T-helper 2 cell treated with Interferon-gamma antibody and Interleukin-4, amounts not matched to agents 5 μg/mL and 100 μg/mL, for 36 hours (primary cell): ENCODE results near the gene HTR6.
"Not testable (repeated sequence)": the region's sequence is repeated elsewhere in the genome, so short reads cannot be mapped to it uniquely, and the experiment has no call there.

ENCODE experiments used
- DNase-seq: peaks from one replicate; pipeline ENCODE4 v3.0.0; 2021; ENCODE audit warnings: low spot score
- H3K27ac Mint-ChIP-seq: one replicate; pipeline ENCODE4 v1.8.0; 2021; ENCODE audit warnings: mild to moderate bottlenecking, mixed read lengths
- H3K27me3 Mint-ChIP-seq: one replicate; pipeline ENCODE4 v1.8.0; 2021; ENCODE audit warnings: low read depth, mixed read lengths
- H3K36me3 Mint-ChIP-seq: one replicate; pipeline ENCODE4 v1.8.0; 2021; ENCODE audit warnings: low read depth, mixed read lengths
- H3K4me1 Mint-ChIP-seq: one replicate; pipeline ENCODE4 v1.8.0; 2021; ENCODE audit warnings: low read depth, mixed read lengths
- H3K4me3 Mint-ChIP-seq: one replicate; pipeline ENCODE4 v1.8.0; 2022; ENCODE audit warnings: mild to moderate bottlenecking, moderate library complexity, mixed read lengths
- H3K9me3 Mint-ChIP-seq: one replicate; pipeline ENCODE4 v1.8.0; 2021; ENCODE audit warnings: mixed read lengths

The HTR6 gene

DNA sequence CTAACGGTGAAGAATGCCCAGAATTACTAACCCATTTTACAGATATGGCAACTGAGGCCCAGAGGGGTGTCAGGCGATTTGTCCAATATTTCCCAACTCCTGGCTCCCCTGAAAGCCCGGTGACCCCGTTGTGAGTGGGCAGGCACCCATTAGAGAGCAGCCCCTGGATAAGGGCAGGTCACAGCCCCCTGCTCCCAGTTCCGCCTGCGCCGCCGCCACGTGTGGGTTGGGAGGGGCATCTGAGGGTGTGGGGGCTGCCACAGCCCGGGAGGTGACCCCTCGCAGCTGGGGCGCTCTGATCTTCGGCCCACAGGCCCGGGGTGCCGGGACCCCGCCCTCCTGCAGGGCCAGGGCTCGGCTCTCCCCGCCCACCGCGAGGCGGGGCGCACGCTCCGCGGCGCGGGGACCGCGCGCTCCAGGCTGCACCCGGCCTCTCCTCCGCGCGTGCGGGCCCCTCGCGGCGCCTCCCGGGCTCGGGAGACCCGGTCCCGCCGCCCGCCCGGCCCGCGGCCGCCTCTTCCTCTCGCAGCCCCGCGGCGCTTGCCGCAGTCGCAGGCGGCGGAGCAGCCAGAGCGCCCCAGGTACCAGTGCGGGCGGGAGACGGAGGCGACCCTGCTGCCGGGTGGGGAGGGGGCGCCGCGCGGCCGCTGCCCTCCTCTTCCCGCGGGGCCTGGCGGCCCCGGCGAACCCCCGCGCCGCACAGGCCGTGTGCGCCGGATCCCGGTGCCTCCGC is at the start of gene HTR6:
HTR6 (plus strand) TSS at position 423 of the 733 bp plus-strand sequence. CDS start 879 bp downstream, outside the sequence.
- Mint-ChIP-seq H3K4me3 (no peak within 1 kb of the TSS), H3K9me3 (no peaks in the 10 kb centered on the region), H3K27ac (no peak within 1 kb of the TSS), H3K4me1 (peaks cover 10% of the 10 kb centered on the region), H3K27me3 (peaks cover 55% of the 10 kb centered on the region), H3K36me3 (no peaks in the 10 kb centered on the region)
- no peak for DNase-seq

DNA sequence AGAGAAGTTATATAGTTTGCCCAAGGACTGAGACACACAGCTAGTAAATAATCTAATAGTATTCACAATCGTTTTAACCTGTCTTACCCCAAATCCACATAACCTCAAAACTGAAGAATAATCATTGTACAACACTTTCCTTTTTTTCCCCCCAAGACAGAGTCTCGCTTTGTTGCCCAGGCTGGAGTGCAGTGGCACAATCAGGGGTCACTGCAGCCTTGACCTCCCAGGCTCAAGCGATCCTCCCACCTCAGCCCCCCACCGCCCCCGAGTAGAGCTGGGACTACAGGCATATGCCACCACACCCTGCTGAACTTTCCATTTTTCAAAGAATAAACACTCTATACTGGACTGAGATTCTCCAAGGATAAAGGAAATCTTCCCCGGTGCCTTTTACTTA is 49.2 kb upstream of the HTR6 start:
- peaks cover 14% of the 10 kb centered on the region for H3K4me1 Mint-ChIP-seq
- no peak overlapping the region for H3K4me3 Mint-ChIP-seq
- no peaks in the 10 kb centered on the region for H3K9me3 Mint-ChIP-seq
- DNase-seq: no peak
- peaks cover 15% of the 10 kb centered on the region for H3K36me3 Mint-ChIP-seq
- H3K27ac Mint-ChIP-seq: no peak overlapping the region
- no peaks in the 10 kb centered on the region for H3K27me3 Mint-ChIP-seq

DNA sequence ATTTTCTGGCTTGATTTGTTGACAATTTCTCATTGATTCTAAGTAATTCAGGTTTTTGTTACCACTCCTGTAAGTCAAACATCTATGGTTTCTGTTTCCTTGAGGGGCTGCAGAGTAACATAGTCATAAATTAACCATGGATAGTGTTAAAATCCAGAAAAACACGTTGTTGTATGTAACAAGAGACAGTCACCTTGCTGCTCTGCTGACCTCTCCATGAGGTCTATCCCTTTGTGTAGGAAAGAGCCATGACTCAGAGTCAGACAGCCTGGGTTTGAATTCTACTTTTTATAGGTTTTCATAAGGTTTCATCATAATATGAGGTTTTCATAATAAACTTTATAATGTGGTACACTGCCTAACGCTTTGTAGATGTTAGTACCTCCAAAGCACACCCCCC is 48.2 kb upstream of the HTR6 start:
- Mint-ChIP-seq H3K4me3 (no peak overlapping the region), H3K9me3 (no peaks in the 10 kb centered on the region), H3K4me1 (peaks cover 14% of the 10 kb centered on the region), H3K27me3 (no peaks in the 10 kb centered on the region), H3K36me3 (peaks cover 15% of the 10 kb centered on the region), H3K27ac (no peak overlapping the region)
- no peak for DNase-seq

DNA sequence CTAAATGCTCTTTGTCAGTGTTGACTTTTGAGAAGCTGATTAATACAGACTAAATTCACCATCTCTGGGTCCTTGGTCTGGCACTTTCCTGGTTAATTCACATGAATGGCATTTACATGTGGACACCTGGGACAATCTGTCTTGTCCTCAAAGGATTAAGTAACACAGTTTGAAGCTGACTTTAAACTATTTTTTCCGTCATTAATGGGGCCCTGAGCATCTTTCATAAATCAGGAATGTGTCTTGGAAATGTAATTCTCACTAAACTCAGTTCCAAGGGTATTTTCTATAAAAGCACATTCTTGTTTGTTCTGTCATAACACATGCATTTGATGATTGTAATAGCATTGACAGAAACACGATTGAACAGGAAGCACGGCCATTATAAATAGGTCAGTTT is 47.3 kb upstream of the HTR6 start:
- Mint-ChIP-seq H3K36me3 (peaks cover 17% of the 10 kb centered on the region), H3K27me3 (no peaks in the 10 kb centered on the region), H3K4me1 (peaks cover 14% of the 10 kb centered on the region), H3K4me3 (no peak overlapping the region), H3K27ac (no peak overlapping the region), H3K9me3 (no peaks in the 10 kb centered on the region)
- DNase-seq: no peak

DNA sequence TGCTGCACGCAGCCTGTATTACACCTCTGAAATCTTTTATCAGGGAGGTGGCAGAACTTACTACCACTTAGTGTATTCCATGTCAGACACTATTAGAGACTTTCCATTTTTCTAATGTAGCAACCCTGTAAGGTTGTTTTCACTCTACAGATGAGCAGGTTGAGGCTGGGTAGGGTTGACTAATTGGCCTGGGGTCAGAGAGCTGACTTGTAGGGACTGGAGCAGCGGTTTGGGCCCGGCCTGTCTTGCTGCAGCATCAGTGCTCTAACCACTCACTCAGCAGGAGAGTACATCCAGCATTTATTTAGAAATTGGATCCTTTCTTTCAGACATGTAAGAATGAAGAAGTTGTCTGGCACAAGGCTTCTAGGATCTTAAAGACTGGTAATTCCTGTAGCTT is 46.2 kb upstream of the HTR6 start:
- no peaks in the 10 kb centered on the region for H3K9me3 Mint-ChIP-seq
- no peak overlapping the region for H3K27ac Mint-ChIP-seq
- DNase-seq: no peak
- no peaks in the 10 kb centered on the region for H3K27me3 Mint-ChIP-seq
- H3K4me1 Mint-ChIP-seq: peaks cover 7% of the 10 kb centered on the region
- no peak overlapping the region for H3K4me3 Mint-ChIP-seq
- H3K36me3 Mint-ChIP-seq: peaks cover 16% of the 10 kb centered on the region

DNA sequence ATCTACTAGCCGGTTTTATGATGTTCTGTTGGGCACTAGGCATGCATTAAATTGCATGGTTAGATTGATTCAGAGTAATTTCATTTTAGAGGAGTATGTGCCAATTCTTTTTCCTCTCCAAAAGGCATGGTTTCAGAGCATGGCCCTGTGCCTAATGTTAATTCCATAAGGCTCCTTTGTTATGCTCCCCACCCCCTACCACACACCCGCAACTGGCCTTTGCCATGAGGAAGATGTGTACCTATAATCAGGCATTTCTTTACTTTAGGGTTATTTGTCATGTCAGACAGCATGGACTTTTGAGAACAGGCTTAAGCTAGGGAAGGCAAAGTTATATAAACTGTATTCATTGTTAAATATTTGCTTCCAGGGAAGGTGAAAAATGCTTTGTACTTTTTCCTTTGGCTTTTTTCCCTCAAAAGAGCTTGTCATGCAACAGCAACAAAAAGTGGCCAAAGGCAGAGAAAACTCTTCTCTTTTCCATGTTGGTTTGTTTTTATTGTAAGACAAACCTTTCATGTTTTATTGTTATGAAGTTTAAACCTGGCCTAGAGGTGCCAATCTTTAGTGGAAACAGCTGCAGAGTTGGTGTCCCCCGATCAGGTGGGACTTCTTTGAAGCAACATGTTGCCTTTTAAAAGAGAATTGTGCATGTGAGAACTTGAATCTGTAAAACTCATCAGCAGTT is 44.8 kb upstream of the HTR6 start:
- H3K9me3 Mint-ChIP-seq: no peaks in the 10 kb centered on the region
- DNase-seq: no peak
- peaks cover 16% of the 10 kb centered on the region for H3K36me3 Mint-ChIP-seq
- H3K27me3 Mint-ChIP-seq: no peaks in the 10 kb centered on the region
- H3K27ac Mint-ChIP-seq: no peak overlapping the region
- no peak overlapping the region for H3K4me3 Mint-ChIP-seq
- H3K4me1 Mint-ChIP-seq: peaks cover 5% of the 10 kb centered on the region

DNA sequence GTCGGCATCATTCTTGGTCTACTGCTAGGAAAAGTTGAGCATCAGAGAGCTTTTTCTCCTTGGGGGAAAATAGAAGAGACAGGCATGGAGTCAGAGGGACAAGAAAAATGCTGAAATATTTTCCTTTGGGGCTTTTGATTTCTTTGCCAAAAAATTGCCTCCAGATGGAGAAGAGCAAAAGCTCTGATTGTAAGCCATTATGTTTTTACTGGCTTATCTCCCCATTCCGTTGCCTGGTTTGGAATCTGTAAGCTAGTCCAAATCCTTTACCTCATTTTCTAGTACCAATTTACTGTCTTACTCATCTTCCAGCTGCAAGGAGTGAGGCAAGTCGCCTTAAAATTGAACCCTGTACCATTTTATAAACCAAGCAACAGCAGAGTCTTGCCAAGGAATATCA is 43.9 kb upstream of the HTR6 start:
- Mint-ChIP-seq H3K36me3 (peaks cover 10% of the 10 kb centered on the region), H3K4me1 (peaks cover 3% of the 10 kb centered on the region), H3K27me3 (no peaks in the 10 kb centered on the region), H3K9me3 (no peaks in the 10 kb centered on the region), H3K4me3 (no peak overlapping the region), H3K27ac (no peak overlapping the region)
- no peak for DNase-seq

DNA sequence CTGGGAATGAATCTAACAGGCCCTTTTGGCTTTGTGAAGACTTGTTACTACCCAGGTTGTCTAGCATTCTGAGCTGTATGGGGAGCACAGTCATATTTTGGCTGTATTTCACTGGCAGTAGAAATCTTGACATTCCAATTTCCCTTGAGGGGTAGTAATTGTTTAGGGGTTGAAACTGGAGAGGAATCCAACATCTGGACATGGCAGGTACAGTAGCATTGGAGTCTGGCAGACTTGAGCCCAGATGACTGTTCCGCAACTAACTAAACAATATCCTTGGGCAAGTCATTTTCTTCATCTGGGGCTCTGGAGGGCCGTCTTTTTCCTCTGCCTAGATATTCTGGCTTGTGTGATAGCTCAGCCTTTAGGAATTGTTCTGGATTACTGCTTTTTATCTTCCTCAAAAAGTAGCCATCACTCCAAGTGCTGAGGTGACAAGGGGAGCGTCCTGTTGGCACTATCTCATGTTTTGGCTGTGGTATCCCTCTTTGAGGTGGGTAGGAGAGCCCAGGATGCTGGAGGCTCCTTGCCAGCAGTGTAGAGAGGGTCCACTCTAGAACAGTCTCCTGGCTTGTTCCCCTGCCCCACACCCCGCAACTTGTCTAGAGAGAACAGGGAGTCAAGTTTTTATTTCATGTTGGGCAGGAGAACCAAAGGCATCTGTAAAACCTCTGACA is 43.3 kb upstream of the HTR6 start:
- Mint-ChIP-seq H3K27ac (no peak overlapping the region), H3K9me3 (no peaks in the 10 kb centered on the region), H3K36me3 (peaks cover 10% of the 10 kb centered on the region), H3K4me3 (no peak overlapping the region), H3K4me1 (peaks cover 3% of the 10 kb centered on the region), H3K27me3 (no peaks in the 10 kb centered on the region)
- DNase-seq: no peak

DNA sequence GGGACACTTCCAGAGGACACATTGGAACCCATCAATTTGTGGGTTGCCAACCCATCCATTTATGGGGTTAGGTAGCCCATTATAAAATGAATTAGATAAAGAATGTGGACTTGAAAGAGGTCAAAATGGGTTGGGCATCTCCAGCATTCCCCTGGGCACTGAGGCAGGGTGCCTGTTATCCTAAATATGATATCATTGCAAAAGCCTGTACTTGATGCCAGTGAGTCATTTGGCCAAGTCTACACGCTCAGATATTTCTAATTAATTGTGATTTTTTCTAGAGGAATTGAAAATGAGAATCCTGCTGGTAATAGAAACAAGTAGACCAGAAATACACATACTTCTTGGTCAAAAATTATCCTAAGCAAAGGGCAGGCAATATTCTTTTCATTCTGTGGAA is 42.5 kb upstream of the HTR6 start:
- Mint-ChIP-seq H3K27ac (no peak overlapping the region), H3K4me3 (no peak overlapping the region), H3K36me3 (peaks cover 12% of the 10 kb centered on the region), H3K27me3 (no peaks in the 10 kb centered on the region), H3K4me1 (peaks cover 2% of the 10 kb centered on the region), H3K9me3 (no peaks in the 10 kb centered on the region)
- DNase-seq: no peak

DNA sequence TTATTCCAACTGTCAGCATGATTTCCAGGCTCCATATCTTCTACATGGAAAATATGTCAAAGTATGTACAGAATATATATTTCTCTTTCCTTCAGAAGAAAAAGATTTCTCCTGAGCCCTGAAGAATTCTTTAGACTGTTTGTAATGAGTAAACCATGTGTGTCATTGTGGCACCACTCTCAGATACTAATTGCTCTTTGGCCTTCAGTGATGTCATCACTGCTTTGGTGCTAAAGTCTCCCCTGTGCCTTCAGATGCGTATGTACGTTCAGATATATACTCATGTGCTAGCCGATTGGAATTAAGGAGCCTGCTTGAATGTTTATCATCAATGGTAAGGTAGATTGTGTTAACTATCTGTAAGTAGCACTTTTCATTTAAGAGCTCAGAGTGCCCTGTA is 41.2 kb upstream of the HTR6 start:
- H3K27me3 Mint-ChIP-seq: no peaks in the 10 kb centered on the region
- DNase-seq: no peak

DNA sequence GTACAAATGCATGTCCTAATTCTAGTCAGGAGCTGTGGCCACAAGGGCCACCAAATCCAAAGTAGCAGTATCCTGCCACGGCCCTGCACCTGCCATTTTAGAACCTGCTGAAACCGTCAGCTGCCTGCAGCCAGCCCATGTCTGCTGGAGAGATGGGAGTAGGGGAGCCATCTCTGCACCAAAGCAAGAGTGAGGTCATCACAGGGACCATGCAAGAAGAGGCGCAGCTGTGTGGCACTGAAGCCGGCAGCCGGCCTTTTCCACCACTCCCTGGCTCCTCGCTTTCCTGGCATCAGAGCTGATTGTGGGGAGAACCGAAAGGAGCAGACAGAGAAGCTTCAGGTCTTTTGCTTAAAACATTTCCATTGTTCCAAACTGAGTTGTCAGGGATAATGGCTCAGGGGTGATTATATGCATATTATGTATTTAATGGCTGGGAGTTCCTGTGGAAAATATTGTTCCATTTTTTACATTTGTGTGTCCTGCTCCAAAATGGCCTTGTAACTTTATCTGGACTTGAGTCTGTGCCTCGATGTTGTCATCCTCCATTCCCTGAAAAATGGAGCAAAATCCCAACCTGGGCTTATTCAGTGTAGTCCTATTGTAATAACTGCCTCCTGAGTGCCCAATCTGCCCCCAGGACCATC is 39.3 kb upstream of the HTR6 start:
- DNase-seq: no peak
- Mint-ChIP-seq H3K4me3 (no peak overlapping the region), H3K4me1 (no peaks in the 10 kb centered on the region), H3K27ac (no peak overlapping the region), H3K27me3 (no peaks in the 10 kb centered on the region), H3K36me3 (peaks cover 20% of the 10 kb centered on the region), H3K9me3 (no peaks in the 10 kb centered on the region)

More for the DNA sequence above, 41.2 kb upstream of the HTR6 start:
- Mint-ChIP-seq H3K4me1 (peaks cover 2% of the 10 kb centered on the region), H3K27ac (no peak overlapping the region), H3K4me3 (no peak overlapping the region), H3K36me3 (peaks cover 19% of the 10 kb centered on the region), H3K9me3 (no peaks in the 10 kb centered on the region)

DNA sequence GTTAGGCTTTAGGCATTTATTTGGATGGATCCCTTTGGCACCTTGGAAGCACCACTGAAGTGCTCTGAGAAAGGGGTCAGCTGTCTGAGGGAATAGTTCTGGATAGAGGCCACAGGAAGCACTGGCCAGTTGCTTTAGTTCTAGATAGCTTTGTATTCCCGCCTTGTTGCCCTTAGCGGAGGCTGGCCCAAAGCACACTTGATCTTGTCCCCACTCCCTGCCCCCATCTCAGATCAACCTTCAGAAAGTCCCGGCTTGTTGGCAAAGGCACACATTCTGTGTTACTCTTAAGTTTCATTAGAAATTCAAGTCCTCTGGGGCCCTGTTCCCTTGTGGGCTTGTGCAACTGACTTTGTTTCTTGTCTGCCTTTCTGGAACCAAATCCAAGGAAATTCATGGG is 35.8 kb upstream of the HTR6 start:
- no peaks in the 10 kb centered on the region for H3K27me3 Mint-ChIP-seq
- no peaks in the 10 kb centered on the region for H3K9me3 Mint-ChIP-seq
- DNase-seq: no peak
- H3K27ac Mint-ChIP-seq: no peak overlapping the region
- H3K4me3 Mint-ChIP-seq: no peak overlapping the region
- no peaks in the 10 kb centered on the region for H3K4me1 Mint-ChIP-seq
- peaks cover 14% of the 10 kb centered on the region for H3K36me3 Mint-ChIP-seq

DNA sequence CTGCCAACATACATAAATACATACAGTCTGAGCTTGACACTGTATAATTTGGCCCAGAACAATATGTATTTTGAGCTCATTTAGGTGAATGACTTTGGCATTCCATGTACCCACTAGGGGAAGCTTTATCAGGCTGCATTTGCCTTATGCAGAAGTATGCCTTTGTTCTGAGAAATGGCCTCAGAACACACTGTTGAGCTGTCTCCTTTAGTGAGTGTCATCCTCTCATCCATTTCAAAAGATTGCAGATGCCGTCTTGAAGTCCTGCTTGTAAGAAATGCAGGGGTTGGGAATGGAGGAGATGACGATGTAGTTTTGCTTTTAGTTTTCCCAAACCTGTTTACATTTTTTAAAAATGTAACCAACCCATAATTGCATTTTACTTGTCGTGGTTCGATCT is 35.3 kb upstream of the HTR6 start:
- Mint-ChIP-seq H3K27ac (no peak overlapping the region), H3K4me3 (no peak overlapping the region), H3K36me3 (peaks cover 14% of the 10 kb centered on the region), H3K4me1 (no peaks in the 10 kb centered on the region), H3K27me3 (no peaks in the 10 kb centered on the region), H3K9me3 (no peaks in the 10 kb centered on the region)
- DNase-seq: no peak

DNA sequence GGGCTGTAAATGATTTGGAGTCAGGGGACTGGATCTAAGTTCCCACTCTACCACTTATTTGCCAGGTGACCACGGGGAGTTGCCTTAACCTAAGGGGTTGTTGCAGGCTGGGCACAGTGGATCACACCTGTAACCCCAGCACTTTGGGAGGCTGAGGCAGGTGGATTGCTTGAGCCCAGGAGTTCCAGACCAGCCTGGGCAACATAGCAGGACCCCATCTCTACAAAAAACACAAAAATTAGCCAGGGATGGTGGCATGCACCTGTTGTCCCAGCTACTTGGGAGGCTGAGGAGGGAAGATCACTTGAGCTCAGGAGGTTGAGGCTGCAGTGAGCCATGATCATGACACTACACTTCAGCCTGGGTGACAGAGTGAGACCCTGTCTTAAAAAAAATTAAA is 34.5 kb upstream of the HTR6 start:
- DNase-seq, H3K9me3 Mint-ChIP-seq, H3K4me3 Mint-ChIP-seq, H3K4me1 Mint-ChIP-seq, H3K27me3 Mint-ChIP-seq, H3K27ac Mint-ChIP-seq: not testable (repeated sequence)
- H3K36me3 Mint-ChIP-seq: peaks cover 13% of the 10 kb centered on the region
